DND-41 (cell line): ENCODE data around the gene ROBO2.

Experiments
- EZH2 ChIP-seq: IDR thresholded peaks from 3 replicates; pipeline ENCODE4 v1.6.1; 2012; ENCODE audit warnings: borderline replicate concordance, low read depth, mild to moderate bottlenecking, moderate library complexity, low read length, inconsistent platforms; ENCODE audit not compliant: severe bottlenecking
- TF ChIP-seq, protein P1 (sequence below): IDR thresholded peaks from 2 replicates; pipeline ENCODE4 v1.5.1; 2012; ENCODE audit warnings: borderline replicate concordance, low read length, moderate library complexity, mild to moderate bottlenecking; ENCODE audit not compliant: poor library complexity, severe bottlenecking; ENCODE audit errors: extremely low read depth

DNA sequence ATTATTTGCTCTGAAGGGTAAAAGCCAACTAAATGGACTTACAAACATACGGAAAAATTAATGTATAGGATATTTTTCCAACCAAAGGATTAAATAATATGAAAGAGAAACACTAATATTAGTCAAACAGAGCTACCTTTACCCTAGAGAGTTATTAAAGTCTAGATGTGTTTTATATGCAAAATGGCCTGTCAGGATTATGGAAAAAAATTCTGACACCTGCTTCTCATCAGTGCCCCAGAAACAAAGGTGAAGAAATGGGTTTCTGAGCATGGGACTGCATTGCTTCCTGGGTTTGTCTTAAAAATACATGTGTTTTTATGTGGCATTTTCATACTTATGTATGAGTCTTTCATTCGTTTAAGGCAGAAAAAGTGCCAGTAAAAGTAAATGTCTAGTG lies 148.3 kb downstream of the ROBO2 start:
- TF ChIP-seq, protein P1, sequence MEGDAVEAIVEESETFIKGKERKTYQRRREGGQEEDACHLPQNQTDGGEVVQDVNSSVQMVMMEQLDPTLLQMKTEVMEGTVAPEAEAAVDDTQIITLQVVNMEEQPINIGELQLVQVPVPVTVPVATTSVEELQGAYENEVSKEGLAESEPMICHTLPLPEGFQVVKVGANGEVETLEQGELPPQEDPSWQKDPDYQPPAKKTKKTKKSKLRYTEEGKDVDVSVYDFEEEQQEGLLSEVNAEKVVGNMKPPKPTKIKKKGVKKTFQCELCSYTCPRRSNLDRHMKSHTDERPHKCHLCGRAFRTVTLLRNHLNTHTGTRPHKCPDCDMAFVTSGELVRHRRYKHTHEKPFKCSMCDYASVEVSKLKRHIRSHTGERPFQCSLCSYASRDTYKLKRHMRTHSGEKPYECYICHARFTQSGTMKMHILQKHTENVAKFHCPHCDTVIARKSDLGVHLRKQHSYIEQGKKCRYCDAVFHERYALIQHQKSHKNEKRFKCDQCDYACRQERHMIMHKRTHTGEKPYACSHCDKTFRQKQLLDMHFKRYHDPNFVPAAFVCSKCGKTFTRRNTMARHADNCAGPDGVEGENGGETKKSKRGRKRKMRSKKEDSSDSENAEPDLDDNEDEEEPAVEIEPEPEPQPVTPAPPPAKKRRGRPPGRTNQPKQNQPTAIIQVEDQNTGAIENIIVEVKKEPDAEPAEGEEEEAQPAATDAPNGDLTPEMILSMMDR: no peak
- no peak for TF ChIP-seq EZH2
